ENCODE results near the gene MAGI2.
"Not testable (repeated sequence)": the region's sequence is repeated elsewhere in the genome, so short reads cannot be mapped to it uniquely, and the experiment has no call there.

- TF ChIP-seq MAX (IDR thresholded peaks at IDR 0.05); CTCF (IDR thresholded peaks at IDR 0.05 in 2 of 3, conservative IDR thresholded peaks at IDR 0.05 in 1 of 3; ENCODE audit: borderline replicate concordance in 1 of 3, insufficient read depth in 1 of 3, low read depth in 2 of 3, low read length in 2 of 3); EZH2 (IDR thresholded peaks at IDR 0.05); POLR2A (IDR thresholded peaks at IDR 0.05; ENCODE audit: borderline replicate concordance, extremely low read depth, insufficient read depth, insufficient read length); ZBTB33 (IDR thresholded peaks at IDR 0.05; ENCODE audit: extremely low read depth, insufficient replicate concordance, low read length); YY1 (IDR thresholded peaks at IDR 0.05; ENCODE audit: extremely low read depth, insufficient replicate concordance, low read depth, low read length); CEBPB (IDR thresholded peaks at IDR 0.05; ENCODE audit: low read depth); SIN3A (IDR thresholded peaks at IDR 0.05; ENCODE audit: low read depth); POLR2AphosphoS5 (IDR thresholded peaks at IDR 0.05; ENCODE audit: low read depth, low read length); JUND (IDR thresholded peaks at IDR 0.05); REST (IDR thresholded peaks at IDR 0.05; ENCODE audit: low read depth); SP1 (IDR thresholded peaks at IDR 0.05; ENCODE audit: low read depth): not testable (repeated sequence)
Observed at GRCh38 chr7:78322231-78322630, 1131.2 kb downstream of the MAGI2 start.
